PC-3 (cell line): Measurements from ENCODE around the gene CYFIP2.

Experiments
- EZH2 ChIP-seq: fragments of 300-600 bp; sonication (generic); IDR thresholded peaks from one replicate; pipeline ENCODE4 v1.6.1; 2017; ENCODE audit warnings: antibody characterized with exemption, mild to moderate bottlenecking, low read length; ENCODE audit not compliant: unreplicated experiment
- EZH2phosphoT487 ChIP-seq: fragments of 300-600 bp; sonication (generic); IDR thresholded peaks from 2 replicates; pipeline ENCODE4 v1.6.1; 2018; ENCODE audit warnings: mild to moderate bottlenecking, antibody characterized with exemption, low read length, borderline replicate concordance
- TF ChIP-seq, protein P1 (sequence below): fragments of 300-600 bp; sonication (generic); conservative IDR thresholded peaks from 2 replicates; pipeline ENCODE4 v1.5.1; 2017; ENCODE audit warnings: antibody characterized with exemption, low read depth, mild to moderate bottlenecking, low read length

DNA sequence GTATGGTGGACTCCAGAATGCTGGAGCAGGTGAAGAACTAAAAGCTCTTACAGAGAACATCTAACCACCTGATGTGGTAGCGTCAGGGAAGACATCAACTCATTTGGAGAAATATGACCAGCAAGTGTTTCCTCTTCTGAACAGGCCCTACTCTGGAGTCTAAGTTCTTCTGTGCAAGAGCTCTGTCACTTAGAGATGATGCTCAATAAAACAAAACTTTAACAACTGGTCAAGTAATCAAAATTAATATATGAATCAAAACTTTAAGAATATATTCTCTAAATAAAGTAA is 85.8 kb downstream of the CYFIP2 start:
- TF ChIP-seq, protein P1, sequence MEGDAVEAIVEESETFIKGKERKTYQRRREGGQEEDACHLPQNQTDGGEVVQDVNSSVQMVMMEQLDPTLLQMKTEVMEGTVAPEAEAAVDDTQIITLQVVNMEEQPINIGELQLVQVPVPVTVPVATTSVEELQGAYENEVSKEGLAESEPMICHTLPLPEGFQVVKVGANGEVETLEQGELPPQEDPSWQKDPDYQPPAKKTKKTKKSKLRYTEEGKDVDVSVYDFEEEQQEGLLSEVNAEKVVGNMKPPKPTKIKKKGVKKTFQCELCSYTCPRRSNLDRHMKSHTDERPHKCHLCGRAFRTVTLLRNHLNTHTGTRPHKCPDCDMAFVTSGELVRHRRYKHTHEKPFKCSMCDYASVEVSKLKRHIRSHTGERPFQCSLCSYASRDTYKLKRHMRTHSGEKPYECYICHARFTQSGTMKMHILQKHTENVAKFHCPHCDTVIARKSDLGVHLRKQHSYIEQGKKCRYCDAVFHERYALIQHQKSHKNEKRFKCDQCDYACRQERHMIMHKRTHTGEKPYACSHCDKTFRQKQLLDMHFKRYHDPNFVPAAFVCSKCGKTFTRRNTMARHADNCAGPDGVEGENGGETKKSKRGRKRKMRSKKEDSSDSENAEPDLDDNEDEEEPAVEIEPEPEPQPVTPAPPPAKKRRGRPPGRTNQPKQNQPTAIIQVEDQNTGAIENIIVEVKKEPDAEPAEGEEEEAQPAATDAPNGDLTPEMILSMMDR: no peak
- no peak for TF ChIP-seq EZH2
- TF ChIP-seq EZH2phosphoT487: no peak
